NCI-H2107 (cell line): ENCODE results near the gene ADCY2.

ENCODE experiments used
- DNase-seq: peaks from one replicate; lab custom pipeline; 2025; lab: John Stamatoyannopoulos, UW

Gene ADCY2

DNA sequence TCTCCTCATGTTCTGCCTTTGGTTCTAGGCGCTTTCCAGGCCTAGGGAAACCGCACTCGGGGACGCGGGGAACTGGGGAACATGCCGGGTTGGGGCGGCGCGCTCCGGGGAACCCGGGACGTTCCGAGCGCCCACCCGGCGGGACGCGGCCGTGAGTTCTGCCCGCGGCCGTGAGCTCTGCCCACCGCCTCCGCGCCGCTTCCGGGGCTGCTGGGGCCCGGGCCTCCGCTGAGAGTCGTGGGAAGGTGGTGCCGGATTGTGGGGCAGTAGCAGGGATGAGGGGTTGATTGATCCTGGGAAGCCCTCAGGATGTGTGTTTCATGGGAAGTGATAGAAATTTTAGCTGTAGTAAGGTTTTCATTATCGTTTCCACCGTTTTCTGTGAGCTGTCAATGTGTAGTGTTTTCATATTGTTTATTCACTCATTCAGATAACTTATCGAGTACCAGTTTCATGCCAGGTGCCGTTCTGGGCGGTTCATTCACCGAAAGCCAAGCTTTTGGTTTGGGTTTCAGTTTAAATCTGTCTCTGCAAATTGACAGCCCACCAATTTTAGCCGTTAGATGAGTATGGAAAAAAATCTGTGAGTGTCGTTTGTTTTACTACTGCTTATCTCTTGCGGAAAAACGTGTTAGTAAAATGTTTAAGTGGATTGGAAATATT, 473.7 kb downstream of the ADCY2 start:
- no peak for DNase-seq

DNA sequence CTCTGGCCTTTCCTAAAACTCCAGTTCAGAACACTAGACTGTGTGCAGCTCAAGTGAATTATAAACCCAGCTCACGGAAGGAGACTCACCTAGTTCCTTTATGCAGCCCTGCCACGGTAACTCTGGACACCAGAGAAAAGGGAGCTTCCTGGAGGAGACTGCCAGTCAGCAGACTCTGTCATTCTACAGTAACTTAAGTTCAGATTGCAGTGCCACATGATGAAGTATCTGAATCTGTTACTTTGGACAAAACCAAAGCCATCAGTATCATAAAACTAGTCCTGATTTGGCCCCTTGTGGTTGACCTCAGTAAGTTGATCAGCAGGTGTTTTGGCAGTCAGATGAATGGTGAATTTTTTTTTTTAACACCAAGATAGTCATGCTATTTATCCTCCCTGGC, 475.7 kb downstream of the ADCY2 start:
- DNase-seq = no peak

- no peak for DNase-seq
These were observed 476.7 kb downstream of the ADCY2 start for GRCh38 chr5:7872517-7873130.

- DNase-seq = no peak
These were observed 477.3 kb downstream of the ADCY2 start for GRCh38 chr5:7873216-7873615.

- DNase-seq = no peak
These were observed 478.7 kb downstream of the ADCY2 start for GRCh38 chr5:7874639-7875038.

DNA sequence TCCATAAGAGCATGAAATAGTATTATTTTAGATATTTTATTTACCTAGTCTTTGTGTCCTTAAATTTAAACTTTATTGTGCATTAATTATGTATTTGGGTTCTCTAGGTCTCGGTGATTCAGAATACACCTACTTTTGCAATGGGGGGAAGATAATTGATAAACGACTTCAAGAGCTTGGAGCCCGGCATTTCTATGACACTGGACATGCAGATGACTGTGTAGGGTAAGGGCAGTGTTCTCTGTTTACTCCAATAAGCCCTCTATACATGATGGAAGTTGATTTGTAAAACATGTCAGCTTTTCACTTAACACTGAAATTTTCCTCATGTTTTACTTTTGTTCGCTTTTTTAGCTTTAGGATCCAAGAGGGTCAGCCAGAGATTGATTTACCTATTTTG, 479.2 kb downstream of the ADCY2 start:
- no peak for DNase-seq

- no peak for DNase-seq
These were observed 480.9 kb downstream of the ADCY2 start for GRCh38 chr5:7876867-7877266.

GRCh38 chr5:7877851-7878250, 481.9 kb downstream of the ADCY2 start:
- no peak for DNase-seq

- DNase-seq = no peak
These were observed 482.5 kb downstream of the ADCY2 start for GRCh38 chr5:7878381-7878873.
